WTC11 (cell line): ENCODE results near the gene CPNE2.

Experiments used
- ATF2 ChIP-seq: sonication (generic); formaldehyde crosslinking; IDR thresholded peaks from 2 replicates; pipeline ENCODE4 v1.8.1; 2022; ENCODE audit warnings: low read depth, missing genetic modification reagents, borderline replicate concordance
- E2F5 ChIP-seq: sonication (generic); formaldehyde crosslinking; IDR thresholded peaks from 2 replicates; pipeline ENCODE4 v1.8.1; 2022; ENCODE audit warnings: mild to moderate bottlenecking, moderate library complexity, missing genetic modification reagents
- ELF4 ChIP-seq: sonication (generic); formaldehyde crosslinking; IDR thresholded peaks from 2 replicates; pipeline ENCODE4 v1.8.1; 2022; ENCODE audit warnings: low read depth, mild to moderate bottlenecking, moderate library complexity, missing genetic modification reagents
- PRRX2 ChIP-seq: fragments of 250-450 bp; sonication (Bioruptor Pico); IDR thresholded peaks from 2 replicates; pipeline ENCODE4 v1.8.0; 2021; ENCODE audit warnings: mild to moderate bottlenecking
- SP1 ChIP-seq: sonication (generic); formaldehyde crosslinking; conservative IDR thresholded peaks from 2 replicates; pipeline ENCODE4 v1.8.1; 2022; ENCODE audit warnings: missing genetic modification reagents
- TCF7 ChIP-seq: sonication (generic); formaldehyde crosslinking; IDR thresholded peaks from 2 replicates; pipeline ENCODE4 v1.8.0; 2022; ENCODE audit warnings: mild to moderate bottlenecking, low read depth, missing genetic modification reagents, moderate library complexity
- TEAD4 ChIP-seq: sonication (generic); formaldehyde crosslinking; IDR thresholded peaks from 2 replicates; pipeline ENCODE4 v1.8.0; 2022; ENCODE audit warnings: mild to moderate bottlenecking, missing genetic modification reagents
- ZNF219 ChIP-seq: sonication (generic); formaldehyde crosslinking; IDR thresholded peaks from 2 replicates; pipeline ENCODE4 v1.8.0; 2023; ENCODE audit warnings: missing genetic modification reagents, mild to moderate bottlenecking, borderline replicate concordance
- TF ChIP-seq, protein P1 (sequence below): fragments of 200-600 bp; IDR thresholded peaks from 2 replicates; pipeline ENCODE4 v1.8.0; 2022; ENCODE audit warnings: antibody characterized with exemption
- TF ChIP-seq, protein P2 (sequence below): sonication (generic); formaldehyde crosslinking; IDR thresholded peaks from 2 replicates; pipeline ENCODE4 v1.8.0; 2022; ENCODE audit warnings: mild to moderate bottlenecking, missing genetic modification reagents

DNA sequence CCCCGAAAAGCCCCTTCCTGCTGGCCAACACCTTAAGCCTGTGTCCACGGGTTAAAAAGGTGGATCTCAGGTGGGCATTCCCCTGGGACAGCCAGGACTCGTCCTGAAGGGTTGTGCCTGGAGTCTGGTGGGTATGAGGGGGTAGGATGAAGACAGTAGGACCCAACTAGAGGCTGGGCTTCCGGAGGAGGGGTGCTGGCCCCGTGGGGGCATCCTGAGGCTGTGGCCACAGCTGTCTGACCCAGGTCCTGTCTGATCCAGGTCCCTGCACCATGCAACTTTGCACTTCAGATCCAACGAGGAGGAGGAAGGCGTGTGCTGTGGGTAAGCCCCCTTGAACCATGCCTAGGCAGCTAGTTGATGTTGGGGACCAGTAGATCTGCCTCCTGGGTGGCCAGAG is 37.6 kb upstream of the CPNE2 start:
- TF ChIP-seq, protein P1, sequence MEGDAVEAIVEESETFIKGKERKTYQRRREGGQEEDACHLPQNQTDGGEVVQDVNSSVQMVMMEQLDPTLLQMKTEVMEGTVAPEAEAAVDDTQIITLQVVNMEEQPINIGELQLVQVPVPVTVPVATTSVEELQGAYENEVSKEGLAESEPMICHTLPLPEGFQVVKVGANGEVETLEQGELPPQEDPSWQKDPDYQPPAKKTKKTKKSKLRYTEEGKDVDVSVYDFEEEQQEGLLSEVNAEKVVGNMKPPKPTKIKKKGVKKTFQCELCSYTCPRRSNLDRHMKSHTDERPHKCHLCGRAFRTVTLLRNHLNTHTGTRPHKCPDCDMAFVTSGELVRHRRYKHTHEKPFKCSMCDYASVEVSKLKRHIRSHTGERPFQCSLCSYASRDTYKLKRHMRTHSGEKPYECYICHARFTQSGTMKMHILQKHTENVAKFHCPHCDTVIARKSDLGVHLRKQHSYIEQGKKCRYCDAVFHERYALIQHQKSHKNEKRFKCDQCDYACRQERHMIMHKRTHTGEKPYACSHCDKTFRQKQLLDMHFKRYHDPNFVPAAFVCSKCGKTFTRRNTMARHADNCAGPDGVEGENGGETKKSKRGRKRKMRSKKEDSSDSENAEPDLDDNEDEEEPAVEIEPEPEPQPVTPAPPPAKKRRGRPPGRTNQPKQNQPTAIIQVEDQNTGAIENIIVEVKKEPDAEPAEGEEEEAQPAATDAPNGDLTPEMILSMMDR = no peak
- TF ChIP-seq PRRX2 = no peak
- TF ChIP-seq ZNF219 (CRISPR knock-in tag) = no peak
- no peak for TF ChIP-seq SP1
- no peak for TF ChIP-seq E2F5
- TF ChIP-seq TCF7 (CRISPR knock-in tag) = no peak
- TF ChIP-seq ATF2 (CRISPR knock-in tag) = no peak
- no peak for TF ChIP-seq ELF4 (CRISPR knock-in tag)
- TF ChIP-seq, protein P2, sequence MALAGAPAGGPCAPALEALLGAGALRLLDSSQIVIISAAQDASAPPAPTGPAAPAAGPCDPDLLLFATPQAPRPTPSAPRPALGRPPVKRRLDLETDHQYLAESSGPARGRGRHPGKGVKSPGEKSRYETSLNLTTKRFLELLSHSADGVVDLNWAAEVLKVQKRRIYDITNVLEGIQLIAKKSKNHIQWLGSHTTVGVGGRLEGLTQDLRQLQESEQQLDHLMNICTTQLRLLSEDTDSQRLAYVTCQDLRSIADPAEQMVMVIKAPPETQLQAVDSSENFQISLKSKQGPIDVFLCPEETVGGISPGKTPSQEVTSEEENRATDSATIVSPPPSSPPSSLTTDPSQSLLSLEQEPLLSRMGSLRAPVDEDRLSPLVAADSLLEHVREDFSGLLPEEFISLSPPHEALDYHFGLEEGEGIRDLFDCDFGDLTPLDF = no peak
- no peak for TF ChIP-seq TEAD4 (CRISPR knock-in tag)
